IMR-90 (cell line): ENCODE data around the gene KCNQ2. TPM values are rescaled to one million over a fixed set of nuclear protein-coding genes. Genes with fewer than 3 reads are reported as not detected.

Experiments used
- ATAC-seq: fragments of 200-7000 bp; cut with Tn5 transposase; 2 replicates; pipeline ENCODE4 v1.9.1; 2020; ENCODE audit warnings: low read depth, mild to moderate bottlenecking, moderate library complexity
- BruUV-seq: library from RNA; stranded (reverse); fragments of 400-500 nt; replicated peaks from 2 replicates; lab custom pipeline; 2021; lab: Mats Ljungman, UMichigan
- CTCF ChIA-PET: fragments of 300-600 bp; formaldehyde crosslinking; extraction: SDS; loops from one replicate; lab custom pipeline; 2021; ENCODE audit warnings: antibody characterized with exemption; lab: Yijun Ruan, JAX
- POLR2A ChIA-PET: fragments of 300-600 bp; sonication (Branson Sonifier 250); formaldehyde crosslinking; loops from one replicate; lab custom pipeline; 2022; ENCODE audit warnings: antibody characterized with exemption; ENCODE audit not compliant: unreplicated experiment; lab: Charles Lee
- DNase-seq: peaks from one replicate; pipeline ENCODE4 v3.0.0; 2013
- H2AFZ ChIP-seq: replicated peaks from 2 replicates; pipeline ENCODE3; 2013; ENCODE audit warnings: low read length, mild to moderate bottlenecking; ENCODE audit not compliant: poor library complexity
- H2AK5ac ChIP-seq: 2 replicates; pipeline ENCODE4 v1.6.1; 2013; ENCODE audit warnings: low read depth, low read length, inconsistent platforms
- H2AK9ac ChIP-seq: replicated peaks from 2 replicates; pipeline ENCODE3; 2013; ENCODE audit warnings: mild to moderate bottlenecking, low read depth, low read length, moderate library complexity; ENCODE audit not compliant: poor library complexity
- H2BK120ac ChIP-seq: 2 replicates; pipeline ENCODE4 v1.6.1; 2013; ENCODE audit warnings: low read depth, low read length, inconsistent platforms
- H2BK15ac ChIP-seq: 3 replicates; pipeline ENCODE4 v1.6.1; 2013; ENCODE audit warnings: low read depth, low read length, inconsistent platforms
- H2BK20ac ChIP-seq: 2 replicates; pipeline ENCODE4 v1.6.1; 2013; ENCODE audit warnings: low read depth, mild to moderate bottlenecking, inconsistent platforms, low read length, moderate library complexity
- H2BK5ac ChIP-seq: 2 replicates; pipeline ENCODE4 v1.6.1; 2013; ENCODE audit warnings: mild to moderate bottlenecking, low read depth, low read length, inconsistent platforms; ENCODE audit not compliant: poor library complexity, severe bottlenecking
- H3K14ac ChIP-seq: replicated peaks from 2 replicates; pipeline ENCODE4 v1.6.1; 2013; ENCODE audit warnings: low read depth, low read length, inconsistent platforms
- H3K18ac ChIP-seq: 2 replicates; pipeline ENCODE4 v1.6.1; 2013; ENCODE audit warnings: low read depth, low read length, control low read depth
- H3K23ac ChIP-seq: 2 replicates; pipeline ENCODE4 v1.6.1; 2013; ENCODE audit warnings: low read depth, low read length, inconsistent platforms
- H3K27ac ChIP-seq: 2 replicates; pipeline ENCODE4 v1.5.1; 2013; ENCODE audit warnings: mild to moderate bottlenecking, control low read depth, low read length; ENCODE audit not compliant: insufficient read depth
- H3K27me3 ChIP-seq: 2 replicates; pipeline ENCODE4 v1.6.1; 2013; ENCODE audit warnings: low read length; ENCODE audit not compliant: control insufficient read depth, insufficient read depth
- H3K36me3 ChIP-seq: 2 replicates; pipeline ENCODE4 v1.6.1; 2013; ENCODE audit warnings: low read length, mixed read lengths; ENCODE audit not compliant: control insufficient read depth, insufficient read depth
- H3K4ac ChIP-seq: 2 replicates; pipeline ENCODE4 v1.6.1; 2013; ENCODE audit warnings: low read depth, low read length, inconsistent platforms
- H3K4me1 ChIP-seq: 2 replicates; pipeline ENCODE4 v1.6.1; 2013; ENCODE audit warnings: low read length, mixed read lengths; ENCODE audit not compliant: control insufficient read depth, insufficient read depth
- H3K4me2 ChIP-seq: 2 replicates; pipeline ENCODE4 v1.6.1; 2013; ENCODE audit warnings: low read depth, mild to moderate bottlenecking, control low read depth, low read length, moderate library complexity
- H3K4me3 ChIP-seq: 2 replicates; pipeline ENCODE4 v1.5.1; 2013; ENCODE audit warnings: low read depth, mild to moderate bottlenecking, control low read depth, low read length, moderate library complexity; ENCODE audit not compliant: insufficient read depth
- H3K56ac ChIP-seq: 2 replicates; pipeline ENCODE4 v1.6.1; 2013; ENCODE audit warnings: low read length, inconsistent platforms; ENCODE audit not compliant: insufficient read depth; ENCODE audit errors: extremely low read depth
- H3K79me1 ChIP-seq, 2 experiments: 2 replicates each; pipeline ENCODE4 v1.6.1; 2013; ENCODE audit warnings: low read length in 2 of 2, inconsistent platforms in 1 of 2, low read depth in 1 of 2
- H3K9ac ChIP-seq: 2 replicates; pipeline ENCODE4 v1.6.1; 2013; ENCODE audit warnings: low read depth, low read length, control low read depth
- H3K9me1 ChIP-seq: 2 replicates; pipeline ENCODE4 v1.6.1; 2013; ENCODE audit warnings: low read length, inconsistent platforms; ENCODE audit not compliant: insufficient read depth
- H3K9me3 ChIP-seq: 2 replicates; pipeline ENCODE4 v1.6.1; 2013; ENCODE audit warnings: low read length; ENCODE audit not compliant: control insufficient read depth, insufficient read depth
- H4K20me1 ChIP-seq: 2 replicates; pipeline ENCODE4 v1.6.1; 2013; ENCODE audit warnings: low read length, inconsistent platforms; ENCODE audit not compliant: insufficient read depth
- H4K5ac ChIP-seq: 2 replicates; pipeline ENCODE4 v1.6.1; 2013; ENCODE audit warnings: mild to moderate bottlenecking, low read depth, low read length, control low read depth
- H4K8ac ChIP-seq, 2 experiments: 2 replicates each; pipeline ENCODE4 v1.6.1; 2013; ENCODE audit warnings: low read depth in 2 of 2, low read length in 2 of 2, control low read depth in 1 of 2, inconsistent platforms in 1 of 2
- H4K91ac ChIP-seq: 2 replicates; pipeline ENCODE4 v1.6.1; 2013; ENCODE audit warnings: low read depth, low read length, inconsistent platforms; ENCODE audit not compliant: insufficient read depth
- BHLHE40 ChIP-seq: fragments of 150-350 bp; IDR thresholded peaks from 2 replicates; pipeline ENCODE4 v1.6.1; 2016; ENCODE audit warnings: mild to moderate bottlenecking, low read depth, low read length
- CEBPB ChIP-seq: IDR thresholded peaks from 2 replicates; pipeline ENCODE4 v1.6.1; 2012; ENCODE audit warnings: low read depth, low read length, improper control_type of control experiment
- CHD1 ChIP-seq: IDR thresholded peaks from 2 replicates; pipeline ENCODE4 v1.6.1; 2012; ENCODE audit warnings: low read depth, low read length, improper control_type of control experiment
- FOS ChIP-seq: fragments of 150-350 bp; IDR thresholded peaks from 2 replicates; pipeline ENCODE4 v1.6.1; 2016; ENCODE audit warnings: low read depth, low read length
- MAFK ChIP-seq: IDR thresholded peaks from 2 replicates; pipeline ENCODE4 v1.6.1; 2012; ENCODE audit warnings: low read depth, low read length, improper control_type of control experiment
- MAZ ChIP-seq: IDR thresholded peaks from 2 replicates; pipeline ENCODE4 v1.6.1; 2012; ENCODE audit warnings: low read depth, mild to moderate bottlenecking, low read length, improper control_type of control experiment, moderate library complexity, borderline replicate concordance
- MXI1 ChIP-seq: IDR thresholded peaks from 2 replicates; pipeline ENCODE4 v1.6.1; 2012; ENCODE audit warnings: low read depth, mild to moderate bottlenecking, low read length, moderate library complexity, borderline replicate concordance
- NFE2L2 ChIP-seq: fragments of 150-350 bp; IDR thresholded peaks from 2 replicates; pipeline ENCODE4 v1.6.1; 2016; ENCODE audit warnings: low read depth, mild to moderate bottlenecking, low read length
- POLR2A ChIP-seq: IDR thresholded peaks from 2 replicates; pipeline ENCODE4 v1.6.1; 2012; ENCODE audit warnings: mild to moderate bottlenecking, low read depth, low read length
- RAD21 ChIP-seq: IDR thresholded peaks from 2 replicates; pipeline ENCODE4 v1.6.1; 2012; ENCODE audit warnings: low read length, improper control_type of control experiment
- RCOR1 ChIP-seq: IDR thresholded peaks from 2 replicates; pipeline ENCODE4 v1.6.1; 2012; ENCODE audit warnings: mild to moderate bottlenecking, low read length, improper control_type of control experiment; ENCODE audit not compliant: insufficient replicate concordance
- RFX5 ChIP-seq: IDR thresholded peaks from 2 replicates; pipeline ENCODE4 v1.8.0; 2012; ENCODE audit warnings: low read depth, mild to moderate bottlenecking, low read length, moderate library complexity
- SMC3 ChIP-seq: fragments of 150-350 bp; IDR thresholded peaks from 2 replicates; pipeline ENCODE4 v1.6.1; 2016; ENCODE audit warnings: low read depth, mild to moderate bottlenecking, antibody characterized with exemption, low read length, moderate library complexity
- WGBS, 2 experiments: methylation state at CpG; one replicate each; pipeline versions ENCODE4 v1.1.5 to v1.1.7; 2013; ENCODE audit warnings: missing lambda C conversion rate in 2 of 2; ENCODE audit not compliant: insufficient read length in 1 of 2; ENCODE audit errors: extremely low coverage in 2 of 2; 5-methylcytosine and 5-hydroxymethylcytosine counted together
- dilution Hi-C: fragments of 300-500 bp; cut with HindIII; formaldehyde crosslinking; loops from one replicate; pipeline ENCODE4 v1.14.3; 2018; ENCODE audit warnings: low sequenced_read_pairs; ENCODE audit not compliant: unreplicated experiment
- in situ Hi-C: fragments of 300-500 bp; cut with MboI; formaldehyde crosslinking; loops from 3 replicates; pipeline ENCODE4 v1.14.3; 2019; ENCODE audit warnings: low sequenced_read_pairs, inconsistent platforms, mixed read lengths
- intact Hi-C: fragments of 100-400 bp; cut with micrococcal nuclease; formaldehyde crosslinking; loops from 2 replicates; pipeline ENCODE4 v1.10.0; 2022
- polyA plus RNA-seq, 3 experiments: library from polyadenylated mRNA; depleted of rRNA; stranded (reverse); fragments of >200 nt; gene quantifications; 2 replicates each; pipeline ENCODE4 v1.2.3, GENCODE V29; 2012; ENCODE audit warnings: low replicate concordance in 1 of 3
- total RNA-seq: library from RNA; depleted of rRNA; stranded (reverse); fragments of >200 nt; gene quantifications from 2 replicates; pipeline ENCODE4 v1.2.3, GENCODE V29; 2012
- TF ChIP-seq, protein P1 (sequence below): conservative IDR thresholded peaks from 2 replicates; pipeline ENCODE4 v1.5.1; 2012; ENCODE audit warnings: mild to moderate bottlenecking, low read depth, low read length, improper control_type of control experiment
- TF ChIP-seq, protein P2 (sequence below): fragments of 150-350 bp; IDR thresholded peaks from 2 replicates; pipeline ENCODE4 v1.6.1; 2017; ENCODE audit warnings: mild to moderate bottlenecking, antibody characterized with exemption, low read length, low read depth
- TF ChIP-seq, protein P3 (sequence below): fragments of 150-350 bp; IDR thresholded peaks from 2 replicates; pipeline ENCODE4 v1.6.1; 2016; ENCODE audit warnings: low read depth, mild to moderate bottlenecking, low read length, moderate library complexity, borderline replicate concordance

The KCNQ2 gene
- total and polyA plus RNA-seq, 2 of the 4 experiments (the other 2 are of a cell fraction), result 0.02 TPM; not detected in 1

DNA sequence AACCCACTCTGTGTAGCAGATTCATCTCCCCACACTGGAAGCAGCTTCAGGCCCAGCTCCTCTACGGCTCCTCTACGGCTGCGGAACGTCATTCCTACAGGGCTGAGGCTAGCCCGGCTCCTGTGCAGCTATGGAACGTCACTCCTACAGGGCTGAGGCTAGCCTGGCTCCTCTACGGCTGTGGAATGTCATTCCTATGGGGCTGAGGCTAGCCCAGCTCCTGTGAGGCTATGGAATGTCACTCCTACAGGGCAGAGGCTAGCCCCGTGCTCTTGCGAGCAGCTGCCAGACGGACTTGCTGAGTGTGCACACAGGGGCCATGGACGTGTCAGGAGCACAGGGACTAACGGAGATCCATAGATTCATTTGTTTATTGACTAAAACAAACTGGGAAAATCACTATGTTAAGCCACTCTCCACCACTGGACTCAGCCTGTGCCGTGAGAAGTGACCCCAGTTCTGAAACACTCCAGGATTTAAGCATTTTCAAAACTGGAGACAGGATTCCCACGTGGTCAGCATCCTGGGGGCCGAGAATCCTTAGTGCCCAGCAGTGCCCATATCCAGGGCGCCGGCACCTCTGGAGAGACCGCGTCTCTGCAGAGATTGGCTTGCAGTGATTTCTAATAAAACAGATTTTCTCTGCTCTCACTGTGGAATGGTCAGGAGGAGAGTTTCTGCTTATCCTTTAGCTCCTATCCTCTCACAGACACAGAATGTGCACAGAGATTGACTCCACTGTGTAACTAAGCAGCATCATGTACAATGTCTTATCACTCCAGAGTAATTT is 5.0 kb downstream of the KCNQ2 start:
- Histone ChIP-seq H3K9me3 (no peaks in the 10 kb centered on the region), H4K8ac (no peak overlapping the region), H3K27me3 (peaks cover 66% of the 10 kb centered on the region), H2AFZ (no peak overlapping the region), H3K23ac (no peak overlapping the region), H4K20me1 (no peaks in the 10 kb centered on the region), H3K27ac (no peak overlapping the region), H2BK120ac (no peak overlapping the region), H3K4me3 (no peak overlapping the region), H3K56ac (no peak overlapping the region), H4K5ac (no peak overlapping the region), H4K91ac (no peak overlapping the region), H2BK15ac (no peak overlapping the region), H2AK5ac (no peak overlapping the region), H3K18ac (no peak overlapping the region), H3K9me1 (no peaks in the 10 kb centered on the region), H2BK20ac (no peak overlapping the region), H3K4me2 (no peak overlapping the region), H3K9ac (no peak overlapping the region), H2BK5ac (no peak overlapping the region), H3K79me1 (no peaks in the 10 kb centered on the region), H3K14ac (no peak overlapping the region), H3K4me1 (no peaks in the 10 kb centered on the region), H3K36me3 (no peaks in the 10 kb centered on the region), H2AK9ac (no peak overlapping the region), H3K4ac (no peak overlapping the region)
- 32% methylated on average over 7 of the region's 19 CpGs; no CpG with 5 or more reads in 1 of the 2 experiments for WGBS, 2 experiments
- no TSS peak for BruUV-seq
- intact Hi-C loops, result no loop called here
- dilution Hi-C loops, result no loop called here
- CTCF ChIA-PET, result no interaction called here
- DNase-seq (no peak), ATAC-seq (no peak)
- in situ Hi-C loops, result no loop called here
- TF ChIP-seq MAFK (no peak), POLR2A (no peak), SMC3 (no peak), NFE2L2 (no peak), MXI1 (no peak), CEBPB (no peak), RCOR1 (no peak), RAD21 (no peak), RFX5 (no peak), FOS (no peak), CHD1 (no peak), BHLHE40 (no peak), MAZ (no peak)
- TF ChIP-seq, protein P1, sequence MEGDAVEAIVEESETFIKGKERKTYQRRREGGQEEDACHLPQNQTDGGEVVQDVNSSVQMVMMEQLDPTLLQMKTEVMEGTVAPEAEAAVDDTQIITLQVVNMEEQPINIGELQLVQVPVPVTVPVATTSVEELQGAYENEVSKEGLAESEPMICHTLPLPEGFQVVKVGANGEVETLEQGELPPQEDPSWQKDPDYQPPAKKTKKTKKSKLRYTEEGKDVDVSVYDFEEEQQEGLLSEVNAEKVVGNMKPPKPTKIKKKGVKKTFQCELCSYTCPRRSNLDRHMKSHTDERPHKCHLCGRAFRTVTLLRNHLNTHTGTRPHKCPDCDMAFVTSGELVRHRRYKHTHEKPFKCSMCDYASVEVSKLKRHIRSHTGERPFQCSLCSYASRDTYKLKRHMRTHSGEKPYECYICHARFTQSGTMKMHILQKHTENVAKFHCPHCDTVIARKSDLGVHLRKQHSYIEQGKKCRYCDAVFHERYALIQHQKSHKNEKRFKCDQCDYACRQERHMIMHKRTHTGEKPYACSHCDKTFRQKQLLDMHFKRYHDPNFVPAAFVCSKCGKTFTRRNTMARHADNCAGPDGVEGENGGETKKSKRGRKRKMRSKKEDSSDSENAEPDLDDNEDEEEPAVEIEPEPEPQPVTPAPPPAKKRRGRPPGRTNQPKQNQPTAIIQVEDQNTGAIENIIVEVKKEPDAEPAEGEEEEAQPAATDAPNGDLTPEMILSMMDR, result no peak
- TF ChIP-seq, protein P2, sequence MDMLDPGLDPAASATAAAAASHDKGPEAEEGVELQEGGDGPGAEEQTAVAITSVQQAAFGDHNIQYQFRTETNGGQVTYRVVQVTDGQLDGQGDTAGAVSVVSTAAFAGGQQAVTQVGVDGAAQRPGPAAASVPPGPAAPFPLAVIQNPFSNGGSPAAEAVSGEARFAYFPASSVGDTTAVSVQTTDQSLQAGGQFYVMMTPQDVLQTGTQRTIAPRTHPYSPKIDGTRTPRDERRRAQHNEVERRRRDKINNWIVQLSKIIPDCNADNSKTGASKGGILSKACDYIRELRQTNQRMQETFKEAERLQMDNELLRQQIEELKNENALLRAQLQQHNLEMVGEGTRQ, result no peak
- TF ChIP-seq, protein P3, sequence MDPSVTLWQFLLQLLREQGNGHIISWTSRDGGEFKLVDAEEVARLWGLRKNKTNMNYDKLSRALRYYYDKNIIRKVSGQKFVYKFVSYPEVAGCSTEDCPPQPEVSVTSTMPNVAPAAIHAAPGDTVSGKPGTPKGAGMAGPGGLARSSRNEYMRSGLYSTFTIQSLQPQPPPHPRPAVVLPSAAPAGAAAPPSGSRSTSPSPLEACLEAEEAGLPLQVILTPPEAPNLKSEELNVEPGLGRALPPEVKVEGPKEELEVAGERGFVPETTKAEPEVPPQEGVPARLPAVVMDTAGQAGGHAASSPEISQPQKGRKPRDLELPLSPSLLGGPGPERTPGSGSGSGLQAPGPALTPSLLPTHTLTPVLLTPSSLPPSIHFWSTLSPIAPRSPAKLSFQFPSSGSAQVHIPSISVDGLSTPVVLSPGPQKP, result no peak
- POLR2A ChIA-PET, result no interaction called here
